Measurements from ENCODE around the gene AMPH.

The AMPH gene

DNA sequence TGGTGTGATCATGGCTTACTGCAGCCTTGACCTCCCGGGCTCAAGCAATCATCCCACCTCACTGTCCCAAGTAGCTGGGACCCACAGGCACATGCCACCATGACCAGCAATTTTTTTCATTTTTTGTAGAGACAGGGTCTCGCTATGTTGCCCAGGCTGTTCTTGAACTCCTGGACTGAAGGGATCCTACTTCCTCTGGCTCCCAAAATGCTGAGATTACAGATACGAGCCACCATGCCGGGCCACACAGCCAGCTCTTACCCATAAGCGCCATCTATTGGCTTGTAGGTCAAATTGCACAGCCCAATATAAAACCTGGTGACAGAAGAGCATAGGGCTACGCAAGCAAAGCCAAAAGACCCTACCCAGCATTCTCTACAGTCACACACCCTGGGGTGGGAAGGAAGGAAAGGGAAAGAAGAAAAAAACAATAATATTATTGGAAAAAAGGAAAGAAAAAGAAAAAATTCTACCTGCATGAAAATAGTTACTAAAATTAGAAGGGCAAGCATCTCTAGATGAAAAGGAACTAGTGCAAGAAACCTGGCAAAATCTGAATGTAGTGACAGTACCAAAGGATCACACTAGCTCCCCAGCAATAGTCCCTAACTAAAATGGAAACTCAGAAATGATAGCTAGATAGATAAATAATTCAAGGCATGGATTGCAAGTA, 29.4 kb upstream of the AMPH start:
- DNase-seq (ENCODE audit: insufficient read length) = no peak
- TF ChIP-seq POLR2A (IDR thresholded peaks at IDR 0.05; ENCODE audit: low read depth, low read length) (no peak), TAF1 (IDR thresholded peaks at IDR 0.05; ENCODE audit: borderline replicate concordance, low read depth, low read length) (no peak), POLR2AphosphoS5 (IDR thresholded peaks at IDR 0.05; ENCODE audit: low read depth, low read length) (no peak)
- FAIRE-seq = peak; percentile 21

DNA sequence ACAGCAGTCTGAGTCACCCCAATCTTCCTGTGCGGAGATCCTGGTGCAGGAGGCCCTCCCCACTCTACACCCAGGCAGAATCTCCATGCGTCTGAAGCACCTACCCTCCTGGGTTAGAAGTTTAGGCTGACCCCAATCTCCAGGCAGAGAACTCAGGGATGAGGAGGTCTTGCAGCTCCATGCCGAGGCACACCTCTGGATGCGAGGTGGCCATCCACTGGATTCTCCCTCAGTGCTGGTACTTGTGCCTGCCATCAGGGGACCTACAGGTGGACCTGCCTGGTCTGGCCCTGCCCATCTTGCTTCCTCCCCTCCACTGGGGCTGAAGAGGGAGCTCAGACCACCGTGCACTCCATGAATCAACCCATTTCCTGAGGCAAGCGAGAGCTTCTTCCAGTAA, 28.8 kb upstream of the AMPH start:
- DNase-seq (ENCODE audit: insufficient read length) (no peak), FAIRE-seq (no peak)
- TF ChIP-seq POLR2A (IDR thresholded peaks at IDR 0.05; ENCODE audit: low read depth, low read length) = no peak
- TF ChIP-seq TAF1 (IDR thresholded peaks at IDR 0.05; ENCODE audit: borderline replicate concordance, low read depth, low read length) = no peak
- no peak for TF ChIP-seq POLR2AphosphoS5 (IDR thresholded peaks at IDR 0.05; ENCODE audit: low read depth, low read length)

DNA sequence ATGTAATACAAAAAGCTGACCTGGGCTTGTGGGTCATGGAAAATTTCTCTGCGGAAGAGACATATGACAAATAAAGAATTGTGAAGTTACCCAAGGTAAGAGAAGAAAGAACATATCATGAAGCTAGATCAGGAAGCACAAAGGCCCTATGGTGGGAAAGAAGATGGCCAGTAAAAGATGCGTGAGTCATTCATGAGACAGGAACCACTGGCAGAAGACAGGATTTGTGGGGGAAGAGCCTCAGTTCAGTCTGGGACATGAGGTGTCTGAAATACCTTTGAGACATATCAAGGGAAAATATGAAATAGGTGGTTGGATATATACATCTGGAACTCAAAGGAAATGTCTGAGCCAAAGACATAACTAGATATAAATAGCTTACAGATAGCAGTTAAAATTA, 27.7 kb upstream of the AMPH start:
- TF ChIP-seq TAF1 (IDR thresholded peaks at IDR 0.05; ENCODE audit: borderline replicate concordance, low read depth, low read length) (no peak), POLR2AphosphoS5 (IDR thresholded peaks at IDR 0.05; ENCODE audit: low read depth, low read length) (no peak), POLR2A (IDR thresholded peaks at IDR 0.05; ENCODE audit: low read depth, low read length) (no peak)
- DNase-seq (ENCODE audit: insufficient read length) (no peak), FAIRE-seq (no peak)

- no peak for FAIRE-seq
These were observed 25.8 kb upstream of the AMPH start for GRCh38 chr7:38656968-38657367.

GRCh38 chr7:38655833-38656774, 24.9 kb upstream of the AMPH start:
- FAIRE-seq (no peak), DNase-seq (ENCODE audit: insufficient read length) (no peak)
- TF ChIP-seq TAF1 (IDR thresholded peaks at IDR 0.05; ENCODE audit: borderline replicate concordance, low read depth, low read length) = no peak
- no peak for TF ChIP-seq POLR2A (IDR thresholded peaks at IDR 0.05; ENCODE audit: low read depth, low read length)
- no peak for TF ChIP-seq POLR2AphosphoS5 (IDR thresholded peaks at IDR 0.05; ENCODE audit: low read depth, low read length)

More at GRCh38 chr7:38656968-38657367, 25.8 kb upstream of the AMPH start:
- no peak for TF ChIP-seq TAF1 (IDR thresholded peaks at IDR 0.05; ENCODE audit: borderline replicate concordance, low read depth, low read length)
- no peak for TF ChIP-seq POLR2AphosphoS5 (IDR thresholded peaks at IDR 0.05; ENCODE audit: low read depth, low read length)
- no peak for TF ChIP-seq POLR2A (IDR thresholded peaks at IDR 0.05; ENCODE audit: low read depth, low read length)
- no peak for DNase-seq (ENCODE audit: insufficient read length)

DNA sequence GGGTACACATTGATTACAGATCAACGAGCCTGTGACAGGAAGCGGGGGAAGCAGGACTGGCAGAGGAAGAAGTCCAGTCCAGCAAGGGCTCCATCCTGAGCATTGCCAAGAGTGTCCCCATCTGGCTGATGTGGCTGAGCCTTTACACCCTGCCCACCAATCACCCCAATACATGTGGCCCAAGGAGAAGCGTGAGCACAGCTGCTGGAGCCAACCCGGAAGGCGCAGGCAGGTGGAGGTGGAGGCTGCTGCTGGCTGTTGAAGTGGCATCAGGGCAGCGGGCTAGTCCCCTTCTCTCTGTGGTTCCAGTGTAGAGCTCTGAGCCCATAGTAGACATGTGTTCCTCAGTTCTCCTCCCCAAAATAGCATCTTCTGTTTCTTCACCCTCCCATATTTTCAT, 6.8 kb upstream of the AMPH start:
- TF ChIP-seq POLR2A (IDR thresholded peaks at IDR 0.05; ENCODE audit: low read depth, low read length) (no peak), POLR2AphosphoS5 (IDR thresholded peaks at IDR 0.05; ENCODE audit: low read depth, low read length) (no peak), TAF1 (IDR thresholded peaks at IDR 0.05; ENCODE audit: borderline replicate concordance, low read depth, low read length) (no peak)
- no peak for FAIRE-seq
- DNase-seq (ENCODE audit: insufficient read length) = no peak

- no peak for TF ChIP-seq POLR2AphosphoS5 (IDR thresholded peaks at IDR 0.05; ENCODE audit: low read depth, low read length)
- no peak for TF ChIP-seq TAF1 (IDR thresholded peaks at IDR 0.05; ENCODE audit: borderline replicate concordance, low read depth, low read length)
- TF ChIP-seq POLR2A (IDR thresholded peaks at IDR 0.05; ENCODE audit: low read depth, low read length) = no peak
- DNase-seq (ENCODE audit: insufficient read length) (no peak), FAIRE-seq (no peak)
These were observed 1.2 kb upstream of the AMPH start for GRCh38 chr7:38632411-38632810.

DNA sequence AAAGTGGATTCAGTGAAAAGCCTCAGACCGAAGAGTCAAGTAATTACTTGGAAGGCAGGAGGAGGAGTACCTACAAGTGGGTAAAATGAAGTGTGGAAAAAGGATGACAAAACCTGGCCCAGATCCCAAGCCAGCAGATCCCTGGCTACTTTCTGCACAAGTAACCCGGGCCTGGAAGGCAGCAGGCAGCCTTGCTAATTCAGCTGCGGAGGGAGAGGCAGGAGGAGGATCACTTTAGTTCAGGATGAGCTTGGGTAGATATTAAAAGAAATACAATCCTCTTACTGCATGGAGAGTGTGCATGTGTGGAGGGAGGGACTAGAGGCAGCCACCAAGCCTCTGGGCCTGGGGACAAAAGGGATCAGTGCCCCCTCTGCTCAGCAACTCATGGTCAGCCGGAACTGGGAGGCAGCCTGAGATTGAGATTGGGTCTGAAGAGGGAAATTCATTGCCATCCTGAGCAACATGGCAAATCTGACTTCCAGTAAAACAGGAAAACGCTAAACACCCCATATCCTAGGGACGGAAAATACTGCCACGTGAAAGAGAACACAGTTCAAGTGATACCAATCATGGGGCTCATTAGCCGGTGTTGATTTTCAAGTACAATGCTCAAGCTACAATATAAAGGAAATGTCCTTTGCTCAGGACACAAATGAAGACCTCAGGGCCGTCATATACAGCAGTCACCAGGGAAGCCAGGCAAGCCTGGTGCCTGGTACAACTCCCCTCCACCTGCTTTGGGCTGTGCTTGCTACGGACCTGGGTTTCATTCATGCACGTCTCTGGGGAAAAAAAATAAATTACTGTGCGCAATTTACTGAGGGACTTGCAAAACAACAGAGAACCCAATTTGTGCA, 1.3 kb downstream of the AMPH start:
- FAIRE-seq (no peak), DNase-seq (ENCODE audit: insufficient read length) (no peak)
- TF ChIP-seq POLR2AphosphoS5 (IDR thresholded peaks at IDR 0.05; ENCODE audit: low read depth, low read length) (no peak), TAF1 (IDR thresholded peaks at IDR 0.05; ENCODE audit: borderline replicate concordance, low read depth, low read length) (no peak), POLR2A (IDR thresholded peaks at IDR 0.05; ENCODE audit: low read depth, low read length) (no peak)

GRCh38 chr7:38628630-38629385, 2.4 kb downstream of the AMPH start:
- no peak for FAIRE-seq
- TF ChIP-seq TAF1 (IDR thresholded peaks at IDR 0.05; ENCODE audit: borderline replicate concordance, low read depth, low read length) = no peak
- no peak for TF ChIP-seq POLR2A (IDR thresholded peaks at IDR 0.05; ENCODE audit: low read depth, low read length)
- TF ChIP-seq POLR2AphosphoS5 (IDR thresholded peaks at IDR 0.05; ENCODE audit: low read depth, low read length) = no peak
- DNase-seq (ENCODE audit: insufficient read length) = no peak

- FAIRE-seq = no peak
- DNase-seq (ENCODE audit: insufficient read length) = no peak
- no peak for TF ChIP-seq POLR2A (IDR thresholded peaks at IDR 0.05; ENCODE audit: low read depth, low read length)
- no peak for TF ChIP-seq TAF1 (IDR thresholded peaks at IDR 0.05; ENCODE audit: borderline replicate concordance, low read depth, low read length)
- no peak for TF ChIP-seq POLR2AphosphoS5 (IDR thresholded peaks at IDR 0.05; ENCODE audit: low read depth, low read length)
These were observed 5.3 kb downstream of the AMPH start for GRCh38 chr7:38625866-38626265.

Data from GM12892 (cell line).